ENCODE data around the gene MGMT. TPM values are rescaled to one million over a fixed set of nuclear protein-coding genes. Genes with fewer than 3 reads are reported as not detected.

MGMT gene
- total RNA-seq, 2 donors from 2014 or later = 26.9 to 27.7 TPM

- no peak for ATAC-seq
- Mint-ChIP-seq H3K36me3 (peaks cover 26 to 32% of the 10 kb centered on the region in 2 donors), H3K9me3 (peaks cover 9 to 13% of the 10 kb centered on the region in 2 donors), H3K27ac (no peak overlapping the region)
- no peak for DNase-seq (ENCODE audit: low spot score in 2 of 2)
Observed at GRCh38 chr10:129780198-129780597, 313.2 kb downstream of the MGMT start.

DNA sequence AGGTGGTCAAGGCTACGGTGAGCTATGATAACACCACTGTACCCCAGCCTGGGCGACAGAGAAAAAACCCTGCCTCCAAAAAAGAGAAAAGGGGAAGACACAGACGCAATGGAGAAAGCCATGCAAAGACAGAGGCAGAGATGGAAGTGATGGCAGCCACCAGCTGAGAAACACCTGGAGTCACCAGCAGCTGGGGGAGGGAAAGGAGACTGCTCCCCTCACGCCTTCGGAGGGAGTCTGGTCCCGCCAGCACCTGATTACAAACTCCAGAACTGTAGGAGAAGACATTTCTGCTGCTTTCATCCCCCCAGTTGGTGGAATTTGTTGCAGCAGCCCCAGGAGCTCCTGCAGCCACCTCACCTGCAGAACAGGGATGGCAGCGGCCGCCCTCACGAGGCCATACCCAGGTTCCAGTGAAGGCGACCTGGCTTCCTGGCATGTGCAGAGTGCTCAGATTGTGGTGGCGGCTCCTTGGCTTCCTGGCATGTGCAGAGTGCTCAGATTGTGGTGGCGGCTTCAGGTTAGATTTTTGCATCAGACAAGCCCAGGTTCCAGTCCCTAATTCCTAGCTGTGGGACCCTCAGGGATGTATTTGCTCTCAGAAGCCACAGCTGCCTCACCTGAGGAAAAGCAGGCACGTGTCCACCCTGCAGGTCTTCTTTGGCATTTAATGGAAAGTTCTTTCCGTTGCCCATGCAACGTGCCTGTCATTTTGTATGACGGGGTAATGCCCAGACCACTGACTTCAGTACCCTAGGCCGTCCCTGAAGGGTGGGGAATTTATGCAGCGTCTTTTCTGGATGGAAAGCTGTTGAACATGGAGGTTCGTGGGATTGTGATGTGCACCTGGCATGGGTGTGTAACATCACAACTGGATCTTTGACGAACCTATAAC, 314.1 kb downstream of the MGMT start:
- DNase-seq (ENCODE audit: low spot score in 2 of 2) = no peak
- peaks cover 24 to 31% of the 10 kb centered on the region in 2 donors for H3K36me3 Mint-ChIP-seq
- H3K27ac Mint-ChIP-seq = no peak overlapping the region
- H3K9me3 Mint-ChIP-seq = peaks cover 9 to 13% of the 10 kb centered on the region in 2 donors
- ATAC-seq = no peak

DNA sequence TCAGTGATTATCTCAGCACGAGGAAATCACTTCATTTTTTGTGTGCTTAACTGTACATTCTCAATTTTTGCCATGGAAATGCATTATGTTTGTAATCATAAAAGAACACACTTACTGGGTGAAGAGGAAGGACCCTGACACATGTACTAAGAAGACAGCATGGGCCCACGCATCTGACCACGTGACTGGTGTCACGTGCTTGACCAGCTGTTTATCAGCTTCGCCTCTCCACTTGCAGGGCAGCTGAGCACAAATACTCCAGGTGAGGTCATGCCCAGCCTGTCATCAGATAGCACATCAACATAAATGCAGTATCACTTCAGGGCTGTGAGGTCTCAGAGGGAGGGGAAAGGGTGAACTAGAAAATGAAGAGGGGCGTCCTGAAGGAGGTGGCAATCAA, 317.2 kb downstream of the MGMT start:
- H3K36me3 Mint-ChIP-seq = peaks cover 14 to 24% of the 10 kb centered on the region in 2 donors
- DNase-seq (ENCODE audit: low spot score in 2 of 2) (no peak), ATAC-seq (no peak)
- no peak overlapping the region for H3K27ac Mint-ChIP-seq
- peaks cover 10 to 13% of the 10 kb centered on the region in 2 donors for H3K9me3 Mint-ChIP-seq

DNA sequence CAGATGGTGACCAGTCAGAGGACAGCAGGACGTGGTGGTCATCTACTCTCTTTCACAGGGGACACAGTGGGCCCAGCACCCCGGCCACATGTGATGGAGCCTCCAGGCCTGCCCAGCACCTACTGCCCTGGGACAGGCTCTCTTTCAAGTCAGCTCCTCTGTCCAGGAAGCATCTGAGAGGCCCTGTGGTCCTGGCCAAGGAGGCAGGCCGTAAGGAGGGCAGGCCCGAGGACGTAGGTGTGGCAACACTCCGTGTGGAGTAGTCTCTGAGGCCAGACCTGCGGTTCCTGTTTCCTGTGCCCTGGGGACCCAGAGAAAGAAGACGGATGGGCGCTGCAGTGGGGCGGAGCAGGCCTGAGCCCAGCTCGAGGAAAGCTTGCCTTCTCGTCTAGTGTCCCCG, 317.9 kb downstream of the MGMT start:
- Mint-ChIP-seq H3K27ac (no peak overlapping the region), H3K36me3 (peaks cover 14 to 24% of the 10 kb centered on the region in 2 donors), H3K9me3 (peaks cover 10 to 19% of the 10 kb centered on the region in 2 donors)
- DNase-seq (ENCODE audit: low spot score in 2 of 2) (no peak), ATAC-seq (no peak)

DNA sequence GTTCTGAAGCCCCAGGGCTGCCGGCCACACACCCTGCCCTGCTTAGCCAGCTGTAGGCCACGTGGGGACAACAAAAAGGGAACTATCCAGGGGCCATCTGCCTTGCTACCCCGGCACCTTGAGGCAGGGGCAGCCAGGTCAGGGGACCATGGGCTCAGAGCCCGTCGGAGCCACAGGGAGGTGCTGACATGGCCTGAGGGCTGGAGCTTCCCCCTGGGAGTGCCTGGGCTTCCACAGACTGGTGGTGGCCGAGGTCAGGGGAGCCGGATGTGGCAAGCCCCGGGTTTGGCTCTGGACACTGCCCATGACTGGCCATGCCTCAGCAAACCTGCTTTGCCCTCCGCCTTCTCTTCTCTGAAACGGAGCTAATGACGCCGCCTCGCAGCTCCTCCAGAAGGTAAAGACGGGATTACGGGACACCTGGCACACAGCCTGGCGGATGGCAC, 318.5 kb downstream of the MGMT start:
- DNase-seq (ENCODE audit: low spot score in 2 of 2) = no peak
- no peak overlapping the region for H3K27ac Mint-ChIP-seq
- peaks cover 14 to 25% of the 10 kb centered on the region in 2 donors for H3K36me3 Mint-ChIP-seq
- peaks cover 10 to 24% of the 10 kb centered on the region in 2 donors for H3K9me3 Mint-ChIP-seq
- no peak for ATAC-seq

- Mint-ChIP-seq H3K27ac (no peak overlapping the region), H3K9me3 (peaks cover 14 to 29% of the 10 kb centered on the region in 2 donors), H3K36me3 (peaks cover 14 to 31% of the 10 kb centered on the region in 2 donors)
- no peak for DNase-seq (ENCODE audit: low spot score in 2 of 2)
- no peak for ATAC-seq
Observed at GRCh38 chr10:129786216-129786615, 319.2 kb downstream of the MGMT start.

GRCh38 chr10:129787557-129787956, 320.5 kb downstream of the MGMT start:
- H3K9me3 Mint-ChIP-seq = peaks cover 25 to 42% of the 10 kb centered on the region in 2 donors
- no peak overlapping the region for H3K27ac Mint-ChIP-seq
- DNase-seq (ENCODE audit: low spot score in 2 of 2) = no peak
- ATAC-seq = no peak
- peaks cover 14 to 36% of the 10 kb centered on the region in 2 donors for H3K36me3 Mint-ChIP-seq

DNA sequence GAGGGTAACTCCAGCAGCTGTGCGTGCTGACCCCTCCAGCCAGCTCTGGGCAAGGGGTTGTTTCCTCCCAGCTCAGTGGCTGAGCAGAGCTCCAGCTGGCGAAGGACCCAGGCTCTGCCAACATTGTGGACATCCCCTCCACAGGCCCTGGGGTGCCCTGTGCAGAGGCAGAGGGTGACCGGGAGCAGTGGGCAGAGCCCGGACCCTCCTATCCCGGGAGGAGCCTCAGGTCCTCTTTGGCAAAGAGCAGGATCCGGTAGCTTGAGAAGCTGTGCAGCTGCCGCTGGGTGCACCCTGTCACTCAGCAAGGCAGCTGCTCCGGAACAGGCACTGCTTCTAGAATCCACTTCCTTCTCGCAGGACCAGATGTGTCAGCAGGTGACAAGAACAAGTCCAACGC, 321.2 kb downstream of the MGMT start:
- no peak for DNase-seq (ENCODE audit: low spot score in 2 of 2)
- H3K36me3 Mint-ChIP-seq = peaks cover 20 to 43% of the 10 kb centered on the region in 2 donors

DNA sequence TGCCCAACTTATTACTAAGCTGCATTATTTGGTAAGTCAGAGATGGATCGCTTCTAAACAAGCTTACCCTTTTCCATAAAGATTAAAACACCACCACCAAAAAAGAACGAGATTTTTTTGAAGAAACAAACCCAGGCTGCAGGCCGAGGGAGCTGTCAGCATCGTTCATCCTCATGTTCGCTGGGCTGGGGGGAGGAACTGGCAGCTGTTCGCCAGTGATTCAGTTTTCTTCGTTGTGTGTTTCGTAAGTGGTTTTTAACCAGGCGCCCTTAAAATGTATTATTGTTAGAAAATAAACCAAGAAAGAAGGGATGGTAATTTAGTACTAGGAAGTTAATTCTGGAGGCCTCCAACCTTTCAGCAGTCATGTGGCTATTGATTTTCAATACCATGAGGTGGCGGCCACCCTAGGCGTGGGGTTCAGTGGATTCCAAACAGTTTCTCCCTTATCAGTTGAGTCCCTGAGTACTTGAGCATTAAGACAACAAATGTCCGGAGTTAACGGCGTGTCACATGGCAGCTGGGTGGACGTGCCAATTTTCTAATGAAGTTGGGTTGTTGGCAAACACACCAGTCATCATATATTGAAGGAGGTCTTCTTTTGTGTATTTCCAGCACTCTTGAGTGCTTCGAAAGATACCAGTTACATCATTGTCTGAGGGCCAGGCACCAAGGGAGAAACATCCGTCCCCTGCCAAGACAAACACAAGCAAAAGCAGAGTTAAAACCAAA, 323.8 kb downstream of the MGMT start:
- Mint-ChIP-seq H3K9me3 (peaks cover 31 to 53% of the 10 kb centered on the region in 2 donors), H3K36me3 (peaks cover 18 to 51% of the 10 kb centered on the region in 2 donors), H3K27ac (no peak overlapping the region)
- ATAC-seq = no peak
- DNase-seq (ENCODE audit: low spot score in 2 of 2) = no peak

More for the DNA sequence above, 321.2 kb downstream of the MGMT start:
- no peak for ATAC-seq
- Mint-ChIP-seq H3K27ac (no peak overlapping the region), H3K9me3 (peaks cover 29 to 47% of the 10 kb centered on the region in 2 donors)

DNA sequence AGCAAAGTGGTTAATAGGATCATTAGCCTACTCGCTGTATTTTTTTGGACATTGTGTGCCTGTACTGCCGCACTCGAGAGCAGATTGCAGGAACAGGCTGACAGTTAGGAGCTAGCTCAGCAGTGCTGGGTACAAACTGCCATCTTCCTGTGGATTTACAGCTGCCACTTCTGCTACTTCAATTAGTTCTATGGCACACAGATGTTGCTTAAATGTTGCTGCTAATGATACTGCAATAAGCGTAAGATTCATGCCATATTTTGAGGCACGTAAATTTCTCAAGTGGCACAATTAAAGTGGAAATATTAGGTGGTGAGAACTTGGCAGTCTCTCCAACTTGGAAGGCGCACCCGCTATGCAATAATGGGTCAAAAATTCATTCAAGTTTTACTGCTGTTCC, 325.1 kb downstream of the MGMT start:
- Mint-ChIP-seq H3K36me3 (peaks cover 22 to 50% of the 10 kb centered on the region in 2 donors), H3K27ac (no peak overlapping the region), H3K9me3 (peaks cover 30 to 54% of the 10 kb centered on the region in 2 donors)
- ATAC-seq (no peak), DNase-seq (ENCODE audit: low spot score in 2 of 2) (no peak)

GRCh38 chr10:129792864-129793263, 325.8 kb downstream of the MGMT start:
- no peak overlapping the region for H3K27ac Mint-ChIP-seq
- DNase-seq (ENCODE audit: low spot score in 2 of 2) = no peak
- H3K9me3 Mint-ChIP-seq = peaks cover 26 to 50% of the 10 kb centered on the region in 2 donors
- ATAC-seq = no peak
- peaks cover 18 to 44% of the 10 kb centered on the region in 2 donors for H3K36me3 Mint-ChIP-seq

DNA sequence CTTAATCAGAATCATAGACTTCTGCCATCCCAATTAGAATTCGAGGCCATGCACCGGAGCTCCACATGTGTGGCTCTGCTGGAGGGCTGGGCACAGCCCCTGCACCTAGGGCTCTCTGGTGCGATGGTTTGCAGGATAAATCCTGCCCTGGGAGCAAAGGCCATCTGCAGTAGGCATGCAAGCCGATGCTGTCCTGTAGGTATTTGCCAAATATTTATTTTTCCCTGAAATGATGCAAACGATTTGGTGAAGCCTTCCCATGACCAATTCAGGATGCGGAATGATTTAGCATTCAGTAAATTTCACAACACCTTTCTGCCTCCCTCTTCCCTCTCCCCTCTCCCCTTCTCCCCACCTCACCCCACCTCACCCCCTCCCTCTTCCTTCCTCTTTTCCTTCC, 326.4 kb downstream of the MGMT start:
- DNase-seq (ENCODE audit: low spot score in 2 of 2) (no peak), ATAC-seq (no peak)
- Mint-ChIP-seq H3K27ac (no peak overlapping the region), H3K36me3 (peaks cover 18 to 44% of the 10 kb centered on the region in 2 donors), H3K9me3 (peaks cover 26 to 50% of the 10 kb centered on the region in 2 donors)

GRCh38 chr10:129793996-129794395, 327.0 kb downstream of the MGMT start:
- no peak overlapping the region for H3K27ac Mint-ChIP-seq
- DNase-seq (ENCODE audit: low spot score in 2 of 2) = no peak
- H3K9me3 Mint-ChIP-seq = peaks cover 26 to 50% of the 10 kb centered on the region in 2 donors
- peaks cover 18 to 44% of the 10 kb centered on the region in 2 donors for H3K36me3 Mint-ChIP-seq
- ATAC-seq = no peak

GRCh38 chr10:129796710-129797420, 329.8 kb downstream of the MGMT start:
- Mint-ChIP-seq H3K36me3 (peaks cover 18 to 30% of the 10 kb centered on the region in 2 donors), H3K9me3 (peaks cover 16 to 27% of the 10 kb centered on the region in 2 donors), H3K27ac (no peak overlapping the region)
- no peak for ATAC-seq
- DNase-seq (ENCODE audit: low spot score in 2 of 2) = no peak

DNA sequence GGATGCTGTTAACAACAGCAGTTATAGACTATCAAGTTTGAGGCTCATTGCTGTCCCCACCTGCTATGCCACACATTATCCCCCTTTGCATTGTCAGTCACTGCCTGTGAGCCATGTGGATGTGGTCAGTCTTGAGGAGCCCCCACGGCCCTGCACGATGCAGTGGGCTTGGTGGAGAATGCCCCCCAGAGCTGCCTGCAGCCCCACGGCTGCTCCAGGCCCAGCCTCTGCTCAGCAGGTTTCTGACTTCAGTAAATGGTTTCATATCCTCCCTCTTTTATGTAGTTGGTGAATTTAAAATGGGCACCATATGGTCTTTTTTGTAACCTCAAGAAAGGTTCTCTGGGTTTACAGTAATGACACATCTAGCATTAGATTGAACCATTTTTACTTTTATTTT, 332.9 kb downstream of the MGMT start:
- Mint-ChIP-seq H3K36me3 (peaks cover 21 to 23% of the 10 kb centered on the region in 2 donors), H3K27ac (no peak overlapping the region), H3K9me3 (peaks cover 14 to 26% of the 10 kb centered on the region in 2 donors)
- ATAC-seq (no peak), DNase-seq (ENCODE audit: low spot score in 2 of 2) (no peak)

DNA sequence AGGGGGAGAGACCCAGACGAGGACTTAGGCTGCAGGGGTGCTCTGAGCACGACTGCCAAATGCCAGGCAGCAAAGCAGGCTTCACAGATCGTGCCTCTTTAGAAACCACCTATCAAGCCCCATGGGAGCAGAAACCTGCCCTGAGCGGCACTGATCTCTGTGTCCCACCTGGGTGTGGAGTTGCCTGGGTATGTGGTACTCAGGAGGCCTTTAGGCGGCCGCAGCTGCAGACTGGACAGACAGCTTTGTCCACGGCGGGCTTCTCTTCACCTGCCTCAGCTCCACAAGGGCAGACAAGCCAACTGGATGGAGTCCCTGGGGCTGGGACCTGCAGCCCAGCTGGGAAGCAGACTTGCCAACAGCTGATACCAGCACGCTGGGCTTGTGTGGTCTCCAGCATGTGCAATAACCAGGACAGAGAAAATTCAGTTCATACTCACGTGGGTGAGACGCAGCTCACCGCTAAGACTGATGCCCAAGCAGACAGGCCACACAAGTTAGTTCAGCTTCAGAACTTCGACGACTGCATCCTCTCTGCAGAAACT, 333.8 kb downstream of the MGMT start:
- no peak for ATAC-seq
- H3K36me3 Mint-ChIP-seq = peaks cover 19 to 23% of the 10 kb centered on the region in 2 donors
- peaks cover 15 to 25% of the 10 kb centered on the region in 2 donors for H3K9me3 Mint-ChIP-seq
- no peak overlapping the region for H3K27ac Mint-ChIP-seq
- DNase-seq (ENCODE audit: low spot score in 2 of 2) = no peak

All from activated naive CD4-positive, alpha-beta T cell treated with anti-CD3 and anti-CD28 coated beads, Interleukin-2, amount 50 U/mL, for 72 hours (primary cell).